H1 (cell line): ENCODE measurements around the gene WDR81. TPM values are rescaled to one million over a fixed set of nuclear protein-coding genes. Genes with fewer than 3 reads are reported as not detected.

Experiments used
- CTCF ChIA-PET: fragments of 300-600 bp; sonication (Branson Sonifier 250); formaldehyde crosslinking; loops from one replicate; lab custom pipeline; 2021; ENCODE audit not compliant: partially characterized antibody; lab: Charles Lee
- POLR2A ChIA-PET: fragments of 300-600 bp; sonication (Branson Sonifier 250); formaldehyde crosslinking; loops from one replicate; lab custom pipeline; 2021; ENCODE audit warnings: inconsistent platforms; ENCODE audit not compliant: partially characterized antibody; lab: Charles Lee
- DNase-seq, 2 experiments: peaks; one replicate each; pipeline versions ENCODE4 v3.0.0 to v3.0.0-alpha.2; 2010 to 2022; ENCODE audit warnings: low spot score in 2 of 2, low read depth in 1 of 2, mixed read lengths in 1 of 2
- FAIRE-seq: peaks from 2 replicates; lab custom pipeline; 2011; peaks lifted over from hg19 to GRCh38; lab: Jason Lieb, UNC
- H2AFZ ChIP-seq: 2 replicates; pipeline ENCODE4 v1.8.1; 2012; ENCODE audit warnings: low read length, inconsistent platforms
- H2AK5ac ChIP-seq: 2 replicates; pipeline ENCODE4 v1.6.1; 2013; ENCODE audit warnings: low read depth, low read length
- H2BK120ac ChIP-seq: replicated peaks from 2 replicates; pipeline ENCODE3; 2013; ENCODE audit warnings: low read depth, low read length, inconsistent platforms
- H2BK12ac ChIP-seq: 2 replicates; pipeline ENCODE4 v1.6.1; 2013; ENCODE audit warnings: low read depth, low read length
- H2BK15ac ChIP-seq: 2 replicates; pipeline ENCODE4 v1.6.1; 2013; ENCODE audit warnings: low read length
- H2BK20ac ChIP-seq: 2 replicates; pipeline ENCODE4 v1.6.1; 2013; ENCODE audit warnings: low read length
- H2BK5ac ChIP-seq: 2 replicates; pipeline ENCODE4 v1.6.1; 2013; ENCODE audit warnings: low read depth, low read length
- H3K14ac ChIP-seq: 2 replicates; pipeline ENCODE4 v1.6.1; 2013; ENCODE audit warnings: inconsistent platforms; ENCODE audit not compliant: insufficient read length
- H3K18ac ChIP-seq: 2 replicates; pipeline ENCODE4 v1.6.1; 2013; ENCODE audit warnings: low read length; ENCODE audit errors: extremely low read depth
- H3K23ac ChIP-seq: 2 replicates; pipeline ENCODE4 v1.6.1; 2013; ENCODE audit warnings: inconsistent platforms; ENCODE audit not compliant: insufficient read length
- H3K23me2 ChIP-seq: 2 replicates; pipeline ENCODE4 v1.6.1; 2013; ENCODE audit warnings: low read depth, low read length
- H3K27ac ChIP-seq: 2 replicates; pipeline ENCODE4 v1.6.1; 2011; ENCODE audit warnings: low read depth, low read length, inconsistent platforms
- H3K27me3 ChIP-seq, 4 experiments: replicated peaks in 1 of 4; 1 replicate in 1 of 4; 2 replicates in 3 of 4; pipeline versions ENCODE4 v1.6.1 to v1.8.1; 2011 to 2013; ENCODE audit warnings: low read length in 3 of 4, mild to moderate bottlenecking in 3 of 4, inconsistent platforms in 2 of 4, mixed read lengths in 2 of 4, moderate library complexity in 1 of 4; ENCODE audit not compliant: control insufficient read depth in 3 of 4, insufficient read depth in 3 of 4; ENCODE audit errors: extremely low read depth in 1 of 4
- H3K36me3 ChIP-seq, 4 experiments: 2 replicates each; pipeline versions ENCODE4 v1.6.1 to v1.8.1; 2011 to 2013; ENCODE audit warnings: mild to moderate bottlenecking in 4 of 4, low read length in 3 of 4, moderate library complexity in 2 of 4, control low read depth in 1 of 4, inconsistent platforms in 1 of 4; ENCODE audit not compliant: insufficient read depth in 4 of 4, control insufficient read depth in 2 of 4
- H3K4ac ChIP-seq: replicated peaks from 2 replicates; pipeline ENCODE3; 2013; ENCODE audit warnings: low read length, low read depth, mixed read lengths, inconsistent platforms; ENCODE audit not compliant: insufficient read length
- H3K4me1 ChIP-seq, 4 experiments: replicated peaks in 1 of 4; 1 replicate in 1 of 4; 2 replicates in 3 of 4; pipeline versions ENCODE4 v1.6.1 to v1.8.1; 2011 to 2013; ENCODE audit warnings: low read length in 3 of 4, inconsistent platforms in 2 of 4, mixed read lengths in 1 of 4; ENCODE audit not compliant: insufficient read depth in 4 of 4, control insufficient read depth in 3 of 4
- H3K4me2 ChIP-seq, 2 experiments: 2 replicates each; pipeline versions ENCODE4 v1.6.1 to v1.8.1; 2011 to 2013; ENCODE audit warnings: low read depth in 2 of 2, low read length in 2 of 2, control low read depth in 1 of 2, inconsistent platforms in 1 of 2, mild to moderate bottlenecking in 1 of 2; ENCODE audit not compliant: insufficient read depth in 1 of 2
- H3K4me3 ChIP-seq, 4 experiments: fragments of 200-600, 300-600 bp in 1 of 4; sonication (generic), shearing (Covaris generic), sonication (Bioruptor Twin) in 1 of 4; 2 replicates each; pipeline versions ENCODE4 v1.5.1 to v1.8.1; 2011 to 2016; ENCODE audit warnings: low read length in 4 of 4, low read depth in 3 of 4, control low read depth in 2 of 4, inconsistent platforms in 2 of 4, mild to moderate bottlenecking in 2 of 4, mixed read lengths in 1 of 4, moderate library complexity in 1 of 4; ENCODE audit not compliant: insufficient read depth in 2 of 4; ENCODE audit errors: extremely low read depth in 1 of 4
- H3K56ac ChIP-seq: replicated peaks from 2 replicates; pipeline ENCODE3; 2013; ENCODE audit warnings: low read depth, mild to moderate bottlenecking, mixed read lengths, low read length, inconsistent platforms; ENCODE audit not compliant: insufficient read length
- H3K79me1 ChIP-seq: 2 replicates; pipeline ENCODE4 v1.6.1; 2013; ENCODE audit warnings: low read depth, low read length, control low read depth
- H3K79me2 ChIP-seq, 2 experiments: 2 replicates each; pipeline versions ENCODE4 v1.6.1 to v1.8.1; 2012 to 2013; ENCODE audit warnings: low read length in 2 of 2, mild to moderate bottlenecking in 2 of 2, inconsistent platforms in 1 of 2; ENCODE audit not compliant: insufficient read depth in 2 of 2, control insufficient read depth in 1 of 2
- H3K9ac ChIP-seq, 4 experiments: replicated peaks in 1 of 4; 1 replicate in 1 of 4; 2 replicates in 3 of 4; pipeline versions ENCODE4 v1.6.1 to v1.8.1; 2011 to 2013; ENCODE audit warnings: low read depth in 3 of 4, low read length in 3 of 4, control low read depth in 2 of 4, mild to moderate bottlenecking in 2 of 4, moderate library complexity in 2 of 4, inconsistent platforms in 1 of 4; ENCODE audit errors: extremely low read depth in 1 of 4
- H3K9me3 ChIP-seq, 2 experiments: 2 replicates each; pipeline versions ENCODE4 v1.6.1 to v1.8.1; 2012 to 2013; ENCODE audit warnings: mild to moderate bottlenecking in 2 of 2, moderate library complexity in 2 of 2, control low read depth in 1 of 2, inconsistent platforms in 1 of 2, low read depth in 1 of 2, low read length in 1 of 2, mixed read lengths in 1 of 2; ENCODE audit not compliant: insufficient read depth in 2 of 2
- H4K20me1 ChIP-seq, 2 experiments: replicated peaks in 1 of 2; 2 replicates each; pipeline versions ENCODE3 to v1.8.1; 2011 to 2013; ENCODE audit warnings: inconsistent platforms in 2 of 2, low read length in 2 of 2, mild to moderate bottlenecking in 1 of 2; ENCODE audit not compliant: insufficient read depth in 2 of 2, control insufficient read depth in 1 of 2
- H4K5ac ChIP-seq: 2 replicates; pipeline ENCODE4 v1.6.1; 2013; ENCODE audit warnings: low read length, low read depth, mixed read lengths, inconsistent platforms; ENCODE audit not compliant: insufficient read length
- H4K8ac ChIP-seq: 2 replicates; pipeline ENCODE4 v1.8.0; 2013; ENCODE audit warnings: mild to moderate bottlenecking, moderate library complexity, low read length, inconsistent platforms; ENCODE audit not compliant: insufficient read depth; ENCODE audit errors: extremely low read depth
- H4K91ac ChIP-seq: replicated peaks from 2 replicates; pipeline ENCODE3; 2013; ENCODE audit warnings: low read length, mixed read lengths, inconsistent platforms; ENCODE audit not compliant: insufficient read length
- CEBPB ChIP-seq: IDR thresholded peaks from 2 replicates; pipeline ENCODE4 v1.6.1; 2012; ENCODE audit warnings: low read depth, low read length
- EGR1 ChIP-seq: IDR thresholded peaks from 2 replicates; pipeline ENCODE4 v1.6.1; 2011; ENCODE audit warnings: low read depth, low read length, borderline replicate concordance
- EP300 ChIP-seq, 2 experiments: IDR thresholded peaks; 1 replicate in 1 of 2; 2 replicates in 1 of 2; pipeline ENCODE4 v1.6.1; 2011 to 2012; ENCODE audit warnings: low read depth in 2 of 2, low read length in 2 of 2, mild to moderate bottlenecking in 2 of 2, borderline replicate concordance in 1 of 2, inconsistent platforms in 1 of 2, moderate library complexity in 1 of 2
- FOSL1 ChIP-seq: IDR thresholded peaks from 2 replicates; pipeline ENCODE4 v1.6.1; 2011; ENCODE audit warnings: mild to moderate bottlenecking, low read depth, low read length, moderate library complexity; ENCODE audit not compliant: insufficient read depth
- JUN ChIP-seq: IDR thresholded peaks from 2 replicates; pipeline ENCODE4 v1.6.1; 2011; ENCODE audit warnings: low read depth, mild to moderate bottlenecking, improper control_type of control experiment, low read length
- KDM4A ChIP-seq: IDR thresholded peaks from one replicate; pipeline ENCODE4 v1.7.1; 2012; ENCODE audit warnings: low read depth, mild to moderate bottlenecking, moderate library complexity, low read length, inconsistent platforms; ENCODE audit not compliant: severe bottlenecking
- KDM5A ChIP-seq: fragments of 200-600 bp; IDR thresholded peaks from 2 replicates; pipeline ENCODE4 v1.7.1; 2012; ENCODE audit warnings: mild to moderate bottlenecking, low read length, inconsistent platforms, mixed read lengths
- POLR2A ChIP-seq, 2 experiments: IDR thresholded peaks; 1 replicate in 1 of 2; 2 replicates in 1 of 2; pipeline ENCODE4 v1.6.1; 2011; ENCODE audit warnings: low read depth in 2 of 2, low read length in 2 of 2, mild to moderate bottlenecking in 2 of 2; ENCODE audit errors: control extremely low read depth in 1 of 2
- SRF ChIP-seq: IDR thresholded peaks from 2 replicates; pipeline ENCODE4 v1.6.1; 2011; ENCODE audit warnings: mild to moderate bottlenecking, low read depth, low read length, moderate library complexity
- TEAD4 ChIP-seq: IDR thresholded peaks from 2 replicates; pipeline ENCODE4 v1.6.1; 2012; ENCODE audit warnings: low read depth, low read length, inconsistent platforms, mixed read lengths
- WGBS, 2 experiments: shearing (Covaris generic) in 1 of 2; methylation state at CpG; one replicate each; pipeline versions ENCODE4 v1.1.6 to v1.1.7; 2013 to 2015; ENCODE audit warnings: low lambda C conversion rate in 2 of 2, mixed read lengths in 2 of 2, inconsistent platforms in 1 of 2, low coverage in 1 of 2, missing lambda C conversion rate in 1 of 2; ENCODE audit not compliant: insufficient replicate concordance in 2 of 2, insufficient coverage in 1 of 2, insufficient read length in 1 of 2; ENCODE audit errors: extremely low coverage in 1 of 2, missing lambda C conversion rate in 1 of 2; 5-methylcytosine and 5-hydroxymethylcytosine counted together
- polyA plus RNA-seq, 7 experiments: library from polyadenylated mRNA; depleted of rRNA in 3 of 7; stranded (reverse) in 5 of 7; unstranded in 2 of 7; fragments of >200 nt in 5 of 7; fragments of 200-250 nt in 2 of 7; gene quantifications; 1 replicate in 5 of 7; 2 replicates in 1 of 7; 4 replicates in 1 of 7; pipeline versions ENCODE4 v1.2.1 to v1.2.3, GENCODE V29; 2011 to 2013; ENCODE audit warnings: missing spikeins in 2 of 7, mixed read lengths in 2 of 7
- total RNA-seq: library from RNA; stranded (reverse); fragmentation: NEBNext Ultra II Directional; extraction: Animal tissue kit (Norgen Biotek cat#: 25700); gene quantifications from 2 replicates; pipeline ENCODE4 v1.2.1, GENCODE V29; 2021
- TF ChIP-seq, protein P1 (sequence below): IDR thresholded peaks from 2 replicates; pipeline ENCODE4 v1.6.1; 2012; ENCODE audit warnings: low read length, inconsistent platforms
- TF ChIP-seq, protein P2 (sequence below): IDR thresholded peaks from 2 replicates; pipeline ENCODE4 v1.6.1; 2011; ENCODE audit warnings: low read depth, mild to moderate bottlenecking, low read length; ENCODE audit not compliant: insufficient read depth

Gene WDR81
- total and polyA plus RNA-seq, 2 of the 8 experiments (the other 6 are each of a cell fraction or from before 2014, with no cell fraction given): 9.1 to 12.3 TPM

DNA sequence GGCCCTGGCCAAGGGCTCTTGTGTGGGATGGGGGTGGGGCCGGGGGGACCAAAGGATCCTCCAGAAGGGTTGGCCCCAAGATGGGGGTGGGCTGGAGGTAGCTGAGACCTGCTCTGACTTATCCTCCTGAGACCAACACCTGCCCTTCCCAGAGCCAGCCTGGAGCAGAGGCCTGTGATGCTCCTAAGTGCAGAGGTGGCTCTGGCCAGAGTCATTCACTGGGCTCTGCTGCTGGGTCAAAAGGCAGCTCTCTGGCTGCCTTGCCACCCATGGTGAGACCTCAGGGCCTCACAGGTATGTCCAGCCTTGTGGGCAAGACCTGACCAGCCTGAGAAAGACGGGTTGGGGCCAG, 18.6 kb downstream of the WDR81 start:
- CTCF ChIA-PET: interaction anchor here (1.0 to 1.4 kb wide), 2 partner anchors 18 to 30 kb away, joined by 3 read pairs; partner anchors contain the start of gene WDR81
- whole genome bisulfite sequencing, 2 experiments: 96% methylated on average over 2 of the region's 2 CpGs; no CpG with 5 or more reads in 1 of the 2 experiments
- TF ChIP-seq EGR1 (no peak), KDM5A (no peak), TEAD4 (no peak), FOSL1 (no peak), POLR2A (IDR thresholded peaks at IDR 0.05; ENCODE audit: control extremely low read depth in 1 of 2, low read depth in 2 of 2, low read length in 2 of 2) (no peak), CEBPB (no peak), KDM4A (no peak), SRF (no peak), JUN (no peak), EP300 (IDR thresholded peaks at IDR 0.05; ENCODE audit: borderline replicate concordance in 1 of 2, low read depth in 2 of 2, low read length in 2 of 2) (no peak)
- TF ChIP-seq, protein P1, sequence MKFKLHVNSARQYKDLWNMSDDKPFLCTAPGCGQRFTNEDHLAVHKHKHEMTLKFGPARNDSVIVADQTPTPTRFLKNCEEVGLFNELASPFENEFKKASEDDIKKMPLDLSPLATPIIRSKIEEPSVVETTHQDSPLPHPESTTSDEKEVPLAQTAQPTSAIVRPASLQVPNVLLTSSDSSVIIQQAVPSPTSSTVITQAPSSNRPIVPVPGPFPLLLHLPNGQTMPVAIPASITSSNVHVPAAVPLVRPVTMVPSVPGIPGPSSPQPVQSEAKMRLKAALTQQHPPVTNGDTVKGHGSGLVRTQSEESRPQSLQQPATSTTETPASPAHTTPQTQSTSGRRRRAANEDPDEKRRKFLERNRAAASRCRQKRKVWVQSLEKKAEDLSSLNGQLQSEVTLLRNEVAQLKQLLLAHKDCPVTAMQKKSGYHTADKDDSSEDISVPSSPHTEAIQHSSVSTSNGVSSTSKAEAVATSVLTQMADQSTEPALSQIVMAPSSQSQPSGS: no peak
- TF ChIP-seq, protein P2, sequence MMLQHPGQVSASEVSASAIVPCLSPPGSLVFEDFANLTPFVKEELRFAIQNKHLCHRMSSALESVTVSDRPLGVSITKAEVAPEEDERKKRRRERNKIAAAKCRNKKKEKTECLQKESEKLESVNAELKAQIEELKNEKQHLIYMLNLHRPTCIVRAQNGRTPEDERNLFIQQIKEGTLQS: no peak

More for the DNA sequence above, 18.6 kb downstream of the WDR81 start:
- H4K5ac ChIP-seq: no peak overlapping the region
- H2BK20ac ChIP-seq: no peak overlapping the region
- no peak overlapping the region for H3K18ac ChIP-seq
- no peak overlapping the region for H3K4me3 ChIP-seq
- H4K8ac ChIP-seq: peak overlapping the region; percentile 51; the same call in 1 of the 2 replicates
- FAIRE-seq (no peak), DNase-seq (no peak)
- no peaks in the 10 kb centered on the region for H4K20me1 ChIP-seq
- no peak overlapping the region for H3K23ac ChIP-seq
- no peak overlapping the region for H2AK5ac ChIP-seq
- H2BK120ac ChIP-seq: no peak overlapping the region
- no peak overlapping the region for H3K14ac ChIP-seq
- H3K79me1 ChIP-seq: no peaks in the 10 kb centered on the region
- H3K9me3 ChIP-seq: no peaks in the 10 kb centered on the region; a peak in 1 of 4 replicates
- H2BK15ac ChIP-seq: no peak overlapping the region
- H3K9ac ChIP-seq: no peak overlapping the region
- no peaks in the 10 kb centered on the region; a peak in 1 of 7 replicates for H3K27me3 ChIP-seq
- H3K4ac ChIP-seq: no peak overlapping the region
- POLR2A ChIA-PET: interaction anchor here (0.8 to 2.0 kb wide), 5 partner anchors 10 to 27 kb away, joined by 3 to 8 read pairs (median 3); no protein-coding TSS in a partner anchor
- H3K56ac ChIP-seq: no peak overlapping the region
- no peak overlapping the region for H2BK5ac ChIP-seq
- no peak overlapping the region for H2BK12ac ChIP-seq
- no peaks in the 10 kb centered on the region for H3K23me2 ChIP-seq
- H3K27ac ChIP-seq: no peak overlapping the region
- H3K4me2 ChIP-seq: no peak overlapping the region
- no peaks in the 10 kb centered on the region for H3K36me3 ChIP-seq
- no peak overlapping the region for H2AFZ ChIP-seq
- H4K91ac ChIP-seq: no peak overlapping the region
- H3K4me1 ChIP-seq: peaks cover 0 to 8% (median 3%) of the 10 kb centered on the region in 4 experiments; a peak in 4 of 7 replicates
- H3K79me2 ChIP-seq: no peaks in the 10 kb centered on the region
